ENCODE results near the gene CTBS.
A peak's percentile ranks its signal among the peaks of the same experiment; 100 is the strongest.
"Not testable (repeated sequence)": the region's sequence is repeated elsewhere in the genome, so short reads cannot be mapped to it uniquely, and the experiment has no call there.

The CTBS gene

DNA sequence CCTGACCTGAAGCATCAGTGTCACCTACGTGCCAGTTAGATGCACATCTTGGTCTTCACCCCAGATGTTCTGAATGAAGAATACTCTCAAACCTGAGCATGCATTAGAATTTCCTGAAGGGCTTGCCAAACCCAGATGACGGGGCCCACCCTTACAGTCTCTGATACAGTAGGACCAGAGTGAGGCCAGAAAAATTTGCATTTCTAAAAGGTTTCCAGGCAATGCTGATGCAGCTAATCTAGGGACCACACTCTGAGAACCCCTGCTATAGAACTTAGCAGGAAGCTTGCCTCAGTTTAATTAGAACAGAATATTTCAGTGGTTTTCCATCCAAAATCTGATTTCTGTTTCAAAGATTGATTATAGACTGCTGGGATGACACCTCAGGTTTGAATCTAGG, 9.9 kb upstream of the CTBS start:
- no peak for DNase-seq

GRCh38 chr1:84583648-84584047, 9.4 kb upstream of the CTBS start:
- DNase-seq = no peak

DNA sequence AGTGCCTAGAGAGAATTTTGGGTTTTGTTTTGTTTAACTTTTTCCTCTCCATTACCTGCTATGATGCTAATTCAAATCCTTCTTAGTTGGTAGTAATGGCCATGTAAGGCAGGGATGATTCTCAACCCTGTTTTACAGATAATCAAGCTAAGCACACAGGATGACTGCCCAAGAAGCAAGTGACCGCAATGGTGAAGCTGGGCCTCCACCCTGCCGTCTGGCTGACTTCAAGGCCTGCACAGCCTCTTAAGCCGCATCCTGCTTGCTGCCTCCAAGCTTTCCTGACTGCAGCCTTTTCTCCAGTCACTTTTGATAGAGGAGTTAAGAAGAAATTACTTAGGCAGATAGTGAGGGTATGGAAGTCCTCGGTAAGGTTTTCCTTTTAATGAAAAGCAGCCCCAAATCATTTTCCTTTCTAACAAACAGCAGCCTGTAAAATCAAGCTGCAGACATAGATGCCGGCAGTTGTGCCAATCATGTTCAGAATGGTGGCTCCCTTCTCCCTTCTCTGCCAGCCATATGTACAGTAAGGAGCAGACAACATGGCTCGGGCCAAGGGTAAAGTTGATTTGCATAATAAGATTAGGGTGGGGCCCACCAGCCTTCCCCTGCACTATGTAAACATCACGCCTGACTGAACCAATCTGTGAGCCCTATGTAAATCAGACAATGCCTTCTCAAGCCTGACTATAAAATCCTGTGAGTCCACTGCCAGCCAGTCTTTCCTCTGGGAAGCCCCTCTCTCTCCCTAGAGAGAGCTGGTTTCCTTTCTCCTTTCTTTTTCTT, 8.8 kb upstream of the CTBS start:
- peak; percentile 2 for DNase-seq

DNA sequence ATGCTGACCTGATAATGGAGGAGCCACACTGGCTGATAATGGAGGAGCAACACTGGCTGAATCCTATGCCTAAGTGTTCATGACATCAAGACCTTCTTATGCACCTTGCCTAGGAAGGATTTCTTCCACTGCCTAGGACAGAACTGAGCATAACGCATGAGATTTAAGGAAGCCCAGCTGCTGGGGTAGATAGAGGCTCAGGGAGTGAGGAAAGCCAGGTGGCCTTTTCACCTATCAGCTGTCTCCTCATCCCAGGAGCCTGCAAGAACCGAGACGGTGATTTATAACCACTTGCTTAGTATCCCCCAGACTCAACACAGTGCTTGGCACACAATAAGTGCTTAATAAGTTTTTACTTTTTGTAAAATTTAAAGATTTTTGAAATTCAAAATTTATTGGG, 7.4 kb upstream of the CTBS start:
- DNase-seq = no peak

DNA sequence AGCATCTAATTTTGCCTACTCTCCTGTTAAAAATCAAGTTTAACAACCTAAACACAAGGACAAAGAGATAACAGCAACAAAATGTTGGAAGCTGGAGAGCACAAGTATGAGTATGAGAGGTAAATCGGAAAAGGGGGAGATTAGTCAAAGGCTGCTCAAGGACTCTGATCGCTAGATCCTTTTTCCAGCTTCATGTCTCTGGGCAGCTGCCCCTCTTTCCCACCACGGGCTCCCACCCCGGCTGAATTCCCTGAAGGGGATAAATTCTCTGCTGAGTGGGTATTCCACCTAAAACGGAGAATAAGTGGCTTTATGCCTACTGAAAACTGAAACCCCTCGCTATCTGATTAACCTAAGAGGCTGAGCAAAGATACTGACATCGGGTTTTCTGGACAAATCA, 696 bp upstream of the CTBS start:
- DNase-seq = no peak

DNA sequence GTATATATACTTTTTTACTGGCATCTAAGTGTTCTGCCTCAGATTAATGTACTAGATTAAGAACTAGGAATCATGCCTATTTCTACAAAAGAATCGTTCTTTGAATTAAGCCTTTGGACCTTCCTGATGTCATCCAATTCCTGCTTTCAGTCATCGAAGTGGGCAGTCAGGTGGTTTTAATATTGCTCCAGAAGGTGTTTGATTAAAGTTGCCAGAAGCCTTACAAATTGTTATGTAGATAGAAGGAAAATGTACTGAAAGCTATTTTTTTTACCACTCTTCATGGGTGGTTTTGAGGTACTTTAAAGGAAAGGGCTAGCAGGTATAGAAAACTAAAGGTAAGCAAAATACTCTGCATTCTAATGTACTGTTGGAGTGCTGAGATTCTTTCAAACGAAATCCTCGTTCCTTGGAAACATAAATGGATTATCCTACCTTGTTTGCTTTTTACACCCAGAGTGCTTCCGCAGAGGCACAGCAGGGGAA, 716 bp downstream of the CTBS start:
- peak; percentile 53 for DNase-seq

DNA sequence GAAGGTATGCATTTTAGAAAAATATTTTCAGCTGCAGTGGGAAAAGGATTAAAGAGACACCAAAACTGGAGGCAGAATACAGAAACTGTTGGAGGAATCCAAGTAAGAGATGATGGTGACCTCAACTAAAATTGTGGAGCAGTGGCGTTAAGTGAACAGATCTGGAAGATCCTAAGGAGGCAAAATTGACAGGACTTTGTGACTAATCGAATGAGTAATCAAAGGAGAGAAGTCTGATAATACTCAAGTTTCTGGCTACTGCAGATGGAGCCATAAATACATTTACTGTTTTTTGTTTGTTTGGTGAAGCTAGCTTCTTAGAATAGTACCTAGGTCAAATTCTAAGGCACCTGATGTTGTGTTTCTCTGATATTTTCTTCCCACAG, 3.1 kb downstream of the CTBS start:
- DNase-seq = no peak

DNA sequence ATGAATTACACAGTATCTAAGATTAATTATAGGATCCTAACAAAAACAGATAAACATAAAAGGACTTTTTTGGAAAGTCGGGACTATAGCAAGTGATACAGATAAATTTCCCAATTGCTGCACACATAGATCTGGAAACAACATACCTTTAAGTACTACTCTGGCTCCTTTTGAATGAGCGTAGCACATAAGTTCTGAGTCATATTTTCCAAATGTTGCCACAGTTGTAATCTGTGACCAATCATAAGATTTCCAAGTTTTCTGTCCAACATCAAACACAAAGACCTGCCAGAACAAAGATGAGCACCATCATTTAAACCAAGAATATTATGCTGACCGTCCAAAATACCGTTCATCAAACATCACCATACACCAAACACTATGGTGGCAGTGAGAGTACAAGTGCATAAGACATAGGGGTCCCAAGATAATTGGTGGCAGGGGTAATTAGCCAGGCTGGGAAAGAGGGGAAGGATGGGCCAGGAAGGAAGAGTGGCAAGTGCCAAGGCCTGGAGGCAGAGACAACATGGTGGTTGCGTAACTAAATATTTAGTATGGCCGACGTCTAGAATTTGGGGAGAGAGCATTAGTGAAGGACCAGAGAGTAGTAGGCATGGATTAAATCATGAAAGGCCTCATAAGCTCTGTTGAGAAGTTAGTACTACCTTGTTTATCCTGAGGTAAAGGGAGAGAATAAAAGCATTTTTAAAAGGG, 3.6 kb downstream of the CTBS start:
- DNase-seq = no peak

GRCh38 chr1:84569216-84569615, 5.0 kb downstream of the CTBS start:
- no peak for DNase-seq

GRCh38 chr1:84550826-84551225, 23.4 kb downstream of the CTBS start:
- DNase-seq = no peak

- DNase-seq = no peak
Measured at GRCh38 chr1:84541679-84542078, 32.6 kb downstream of the CTBS start.

- no peak for DNase-seq
Measured at GRCh38 chr1:84540759-84541158, 33.5 kb downstream of the CTBS start.

DNA sequence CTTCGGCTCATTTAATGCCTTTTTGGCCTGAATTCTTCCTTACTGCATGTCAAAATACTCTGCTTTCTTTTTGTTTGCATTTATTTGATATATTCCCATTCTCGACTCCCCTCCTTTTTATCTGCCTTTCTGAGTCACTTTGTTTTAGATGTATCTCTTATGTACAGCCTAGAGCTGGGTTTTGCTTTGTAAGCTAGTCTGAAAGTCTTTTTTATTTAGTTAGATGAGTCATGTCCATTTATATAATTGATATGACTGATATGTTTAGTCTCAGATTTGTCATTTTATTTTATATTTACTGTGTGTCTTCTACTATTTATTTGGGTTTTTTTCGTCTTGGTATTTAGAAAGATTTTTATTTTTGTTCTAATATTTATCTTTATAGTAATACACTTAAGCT, 34.3 kb downstream of the CTBS start:
- no peak for DNase-seq

DNA sequence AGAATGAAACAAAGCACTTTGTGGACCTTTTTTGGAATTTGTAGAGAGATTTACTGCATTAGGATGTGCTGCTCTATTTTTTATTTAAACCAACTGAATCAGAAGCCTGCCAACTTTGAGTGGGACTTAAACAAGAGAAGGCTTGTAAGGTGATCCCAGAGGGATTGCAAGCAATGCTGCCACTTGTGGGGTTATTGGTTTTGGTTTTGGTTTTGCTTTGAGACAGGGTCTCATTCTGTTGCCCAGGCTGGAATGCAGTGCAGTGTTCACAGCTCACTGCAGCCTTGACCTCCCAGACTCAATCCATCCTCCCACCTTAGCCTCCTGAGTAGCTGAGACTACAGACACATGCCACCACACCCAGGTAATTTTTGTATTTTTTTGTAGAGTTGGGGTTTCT, 35.6 kb downstream of the CTBS start:
- DNase-seq = no peak

DNA sequence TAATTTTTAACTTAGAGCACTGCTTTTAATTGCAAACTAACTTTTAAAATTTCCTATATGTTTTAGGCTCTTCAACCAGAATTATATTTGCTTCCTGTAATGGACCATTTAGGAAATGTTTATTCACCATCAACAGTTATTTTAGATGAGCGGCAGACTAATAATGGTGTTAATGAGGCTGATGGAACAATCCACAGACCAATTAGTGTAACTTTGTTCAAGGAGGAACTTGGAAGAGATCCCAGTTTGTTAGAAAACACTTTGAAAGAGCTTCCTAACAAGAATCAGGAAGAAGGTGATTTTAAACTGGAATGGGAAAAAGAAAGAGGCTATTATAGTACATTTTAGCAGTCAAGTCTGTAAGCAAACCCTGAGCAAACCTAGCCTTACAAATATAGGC, 48.5 kb downstream of the CTBS start:
- no peak for DNase-seq

- DNase-seq = no peak
Measured at GRCh38 chr1:84524590-84524989, 49.6 kb downstream of the CTBS start.

DNA sequence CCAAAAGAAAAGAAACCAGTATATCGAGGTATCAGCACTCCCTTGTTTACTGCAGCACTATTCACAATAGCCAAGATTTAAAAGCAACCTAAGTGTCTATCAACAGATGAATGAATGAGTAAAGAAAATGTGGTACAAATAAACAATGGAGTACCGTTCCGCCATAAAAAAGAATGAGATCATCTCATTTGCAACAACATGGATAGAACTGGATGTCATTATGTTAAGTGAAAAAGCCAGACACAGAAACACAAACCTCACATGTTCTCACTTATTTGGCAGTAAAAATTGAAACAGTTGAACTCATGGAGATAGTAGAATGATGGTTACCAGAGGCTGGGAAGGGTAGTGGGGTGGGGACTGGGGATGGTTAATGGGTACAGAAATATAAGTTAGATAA, 63.6 kb downstream of the CTBS start:
- no peak for DNase-seq

DNA sequence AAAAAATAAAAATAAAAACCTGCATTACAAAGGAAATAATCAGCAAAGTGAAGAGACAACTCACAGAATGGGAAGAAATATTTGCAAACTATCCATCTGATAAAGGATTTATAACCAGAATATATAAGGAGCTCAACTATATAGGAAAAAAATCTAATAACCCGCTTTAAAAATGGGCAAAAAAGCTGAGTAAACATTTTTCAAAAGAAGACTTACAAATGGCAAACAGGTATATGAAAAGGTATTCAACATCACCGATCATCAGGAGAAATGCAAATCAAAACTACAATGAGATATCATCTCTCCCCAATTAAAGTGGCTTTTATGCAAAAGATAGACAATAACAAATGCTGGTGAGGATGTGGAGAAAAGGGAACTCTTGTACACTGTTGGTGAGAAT, 64.1 kb downstream of the CTBS start:
- no peak for DNase-seq

GRCh38 chr1:84509029-84509428, 65.2 kb downstream of the CTBS start:
- DNase-seq = no peak

- no peak for DNase-seq
Measured at GRCh38 chr1:84508510-84508909, 65.7 kb downstream of the CTBS start.

DNA sequence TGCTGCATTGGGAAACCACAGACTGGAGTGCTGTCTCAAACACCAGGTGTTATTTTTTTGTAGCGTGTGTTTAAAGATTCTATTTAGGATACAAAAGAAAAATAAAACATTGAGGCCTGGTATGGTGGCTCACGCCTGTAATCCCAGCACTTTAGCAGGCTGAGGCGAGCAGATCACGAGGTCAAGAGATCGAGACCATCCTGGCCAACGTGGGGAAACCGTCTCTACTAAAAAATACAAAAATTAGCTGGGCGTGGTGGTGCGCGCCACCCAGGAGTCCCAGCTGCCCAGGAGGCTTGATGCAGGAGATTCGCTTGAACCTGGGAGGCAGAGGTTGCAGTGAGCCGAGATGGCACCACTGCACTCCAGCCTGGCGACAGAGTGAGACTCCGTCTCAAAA, 66.4 kb downstream of the CTBS start:
- not testable (repeated sequence) for DNase-seq

DNA sequence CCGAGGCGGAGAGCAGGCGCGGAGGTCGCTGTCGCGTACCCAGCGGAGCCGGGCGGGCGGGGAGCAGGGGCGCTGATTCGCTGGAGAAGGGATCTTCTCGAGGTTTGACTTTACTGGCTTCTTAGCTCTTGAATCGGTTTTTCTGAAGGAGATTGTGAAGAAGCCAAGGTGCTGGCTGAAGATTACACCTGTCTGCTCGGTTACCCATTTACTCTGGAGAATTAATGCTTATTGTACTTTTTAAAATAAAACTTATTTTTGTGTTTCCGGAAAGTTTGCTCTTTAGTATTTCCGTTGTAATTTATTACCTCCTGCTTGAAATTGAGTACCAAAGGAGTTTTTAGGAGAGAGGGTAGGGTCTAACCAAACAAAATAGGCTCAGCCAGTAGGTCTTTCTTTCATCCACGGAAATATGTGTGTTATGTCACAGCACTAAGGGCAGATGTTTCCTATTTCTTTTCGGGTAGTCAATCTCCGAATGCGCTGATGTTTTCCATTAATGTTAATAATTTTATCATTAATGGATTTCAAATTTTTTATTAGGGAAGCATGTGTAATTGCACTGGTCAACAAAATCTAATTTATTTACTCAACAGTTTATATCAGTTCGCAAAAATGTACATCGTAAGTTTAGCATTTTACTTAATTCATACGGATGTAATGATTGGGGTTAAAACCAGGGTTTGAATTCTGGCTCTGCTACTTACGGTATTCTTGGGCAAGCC, 67.3 kb downstream of the CTBS start:
- no peak for DNase-seq

DNA sequence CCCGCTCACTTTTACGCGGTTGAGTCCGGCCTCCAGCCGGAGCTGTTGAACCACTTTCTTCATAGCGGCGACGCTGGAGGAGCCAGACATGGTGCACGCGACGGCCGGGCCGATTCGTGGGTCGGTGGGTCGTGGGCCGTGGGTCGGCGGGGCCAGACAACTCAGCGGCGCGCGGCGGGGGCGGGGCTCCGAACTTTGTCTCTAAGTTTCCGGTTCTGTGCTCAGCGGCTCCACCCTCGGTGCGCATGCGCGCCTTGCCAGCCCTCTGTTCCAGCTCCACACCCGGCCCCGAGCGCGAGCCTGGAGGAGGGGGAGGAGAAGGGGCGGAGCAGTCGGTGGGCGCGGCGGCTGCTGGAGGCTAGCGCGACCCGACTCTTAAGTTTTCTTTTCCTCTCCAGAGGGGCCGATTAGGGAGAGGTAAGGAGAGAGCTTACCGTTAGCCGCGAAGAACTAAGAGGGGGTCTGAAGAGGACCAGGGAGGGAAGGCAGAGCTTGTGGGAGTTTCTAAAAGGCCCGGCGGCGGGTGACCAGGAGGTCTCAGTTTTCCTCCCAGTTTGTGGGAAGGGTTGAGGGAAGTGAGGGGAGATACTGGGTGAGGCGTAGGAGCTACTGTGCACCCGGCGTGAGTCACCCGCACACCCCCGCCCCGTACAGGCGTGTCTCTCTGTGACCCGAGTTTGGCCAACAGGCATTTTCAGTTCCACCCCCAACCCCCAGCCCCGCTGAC, 68.1 kb downstream of the CTBS start, which contains the start of the genes GNG5 and SPATA1:
Gene GNG5 (minus strand): TSS at position 580 of the 727 bp plus-strand sequence. CDS start 490 bp downstream, at position 90.
Gene SPATA1 (plus strand): TSS at position 385 of the 727 bp plus-strand sequence. CDS start 9,974 bp downstream, outside the sequence.
- peak; percentile 96 for DNase-seq

Measured in kidney glomerular epithelial cell (primary cell).